DMS 273 (cell line): Measurements from ENCODE around the gene KRTAP10-9.
"Not testable (repeated sequence)": the region's sequence is repeated elsewhere in the genome, so short reads cannot be mapped to it uniquely, and the experiment has no call there.

Source experiments
- DNase-seq: peaks from one replicate; lab custom pipeline; 2025; ENCODE audit not compliant: unreplicated experiment; lab: John Stamatoyannopoulos, UW

The KRTAP10-9 gene, protein sequence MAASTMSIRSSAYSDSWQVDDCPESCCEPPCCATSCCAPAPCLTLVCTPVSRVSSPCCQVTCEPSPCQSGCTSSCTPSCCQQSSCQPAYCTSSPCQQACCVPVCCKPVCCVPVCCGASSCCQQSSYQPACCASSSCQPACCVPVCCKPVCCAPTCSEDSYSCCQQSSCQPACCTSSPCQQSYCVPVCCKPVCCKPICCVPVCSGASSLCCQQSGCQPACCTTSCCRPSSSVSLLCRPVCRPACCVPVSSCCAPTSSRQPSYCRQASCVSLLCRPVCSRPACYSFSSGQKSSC

DNA sequence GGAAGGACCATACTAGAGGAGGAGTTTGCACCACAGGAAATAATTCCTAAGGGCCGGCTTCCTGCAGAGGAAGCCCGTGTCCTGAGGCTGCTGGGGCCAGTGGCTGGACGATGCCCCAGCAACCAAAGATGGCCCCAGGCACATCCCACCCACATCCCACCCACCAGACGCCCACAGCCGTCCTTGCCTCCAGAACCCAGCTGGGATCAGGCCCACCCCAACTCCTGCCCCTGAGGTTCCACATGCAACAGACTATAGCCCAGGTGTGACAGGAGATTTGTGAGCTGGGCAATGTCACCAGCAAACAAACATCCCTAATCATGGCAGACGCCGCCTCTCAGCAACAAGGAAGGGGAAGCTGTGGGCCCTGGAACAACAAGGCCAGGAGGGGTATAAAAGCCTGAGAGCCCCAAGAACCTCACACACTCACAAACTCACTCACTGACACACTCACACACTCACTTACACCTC, at the start of gene KRTAP10-9:
KRTAP10-9 (plus strand) TSS at position 421 of the 471 bp plus-strand sequence. CDS start 79 bp downstream, outside the sequence.
- DNase-seq, result no peak

GRCh38 chr21:44578371-44579055, 48.4 kb upstream of the KRTAP10-9 start:
- DNase-seq, result no peak

DNA sequence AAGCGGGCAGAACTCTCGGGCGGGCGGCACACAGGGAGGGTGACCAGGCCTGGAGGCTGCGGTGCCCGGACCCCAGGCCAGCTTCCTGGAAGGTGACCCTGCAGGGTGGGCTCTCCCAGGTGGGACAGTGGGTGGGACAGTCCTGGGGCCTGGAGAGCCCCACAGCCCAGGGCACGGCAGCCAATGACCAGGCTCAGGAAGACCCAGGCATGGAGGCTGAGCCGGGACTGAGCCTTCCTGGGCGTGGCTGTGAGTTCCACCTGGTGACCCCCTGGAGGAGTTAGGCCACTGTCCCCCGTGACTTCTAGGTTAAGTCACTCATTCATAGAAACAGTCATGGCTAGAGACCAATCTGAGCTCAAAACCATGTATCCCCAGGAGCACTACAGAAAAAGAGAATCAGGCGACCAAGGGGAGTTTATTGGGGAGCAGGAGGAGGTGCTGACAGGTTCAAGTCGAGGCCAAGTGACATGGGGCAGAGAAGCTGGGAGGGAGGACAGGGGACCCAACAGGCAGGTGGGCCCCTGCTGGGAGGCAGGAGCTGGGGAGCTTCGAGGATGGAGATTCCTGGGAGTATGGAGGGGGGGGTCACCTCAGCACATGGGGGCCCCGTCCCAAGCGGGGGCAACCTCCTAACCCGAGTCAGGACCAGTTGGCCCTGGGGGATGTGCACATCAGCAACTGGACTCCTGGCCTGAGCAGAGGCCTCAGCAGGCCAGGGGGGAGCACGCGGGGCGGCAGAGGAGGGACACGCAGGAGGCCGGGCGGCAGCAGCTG, 47.6 kb upstream of the KRTAP10-9 start:
- DNase-seq, result no peak

DNA sequence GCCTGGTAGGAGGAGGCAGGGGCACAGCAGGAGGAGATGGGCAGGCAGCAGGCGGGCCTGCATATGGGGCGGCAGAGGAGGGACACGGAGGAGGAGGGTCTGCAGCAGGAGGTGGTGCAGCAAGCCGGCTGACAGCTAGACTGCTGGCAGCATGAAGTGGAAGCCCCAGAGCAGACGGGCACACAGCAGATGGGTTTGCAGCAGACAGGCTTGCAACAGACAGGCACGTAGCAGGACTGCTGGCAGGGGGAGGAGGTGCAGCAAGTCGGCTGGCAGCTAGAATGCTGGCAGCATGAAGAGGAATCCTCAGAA, 47.1 kb upstream of the KRTAP10-9 start:
- peak; percentile 65 for DNase-seq

- not testable (repeated sequence) for DNase-seq
Observed at GRCh38 chr21:44580231-44580821, 46.6 kb upstream of the KRTAP10-9 start, which contains the start of gene KRTAP10-5. Gene KRTAP10-5 (minus strand): TSS chr21:44580604. CDS start chr21:44580578, 26 bp downstream.

DNA sequence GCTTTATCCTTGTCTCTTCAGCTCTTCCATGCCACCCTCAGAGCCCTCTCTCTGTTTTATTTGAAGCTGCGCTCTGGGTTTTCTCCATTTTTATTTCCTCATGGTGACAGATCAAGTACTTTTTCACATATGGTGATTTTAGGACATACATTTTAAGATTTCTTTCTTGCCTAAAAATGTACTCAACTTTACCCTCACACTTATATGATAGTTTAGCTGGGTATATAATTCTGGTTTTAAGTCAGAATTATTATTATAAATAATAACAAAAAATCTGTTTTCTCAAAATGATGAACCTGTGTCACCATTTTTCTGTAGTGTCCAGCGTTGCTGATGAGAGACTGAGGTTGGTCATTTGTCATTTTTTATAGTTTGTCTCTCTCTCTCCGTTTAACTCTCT, 45.7 kb upstream of the KRTAP10-9 start:
- no peak for DNase-seq

DNA sequence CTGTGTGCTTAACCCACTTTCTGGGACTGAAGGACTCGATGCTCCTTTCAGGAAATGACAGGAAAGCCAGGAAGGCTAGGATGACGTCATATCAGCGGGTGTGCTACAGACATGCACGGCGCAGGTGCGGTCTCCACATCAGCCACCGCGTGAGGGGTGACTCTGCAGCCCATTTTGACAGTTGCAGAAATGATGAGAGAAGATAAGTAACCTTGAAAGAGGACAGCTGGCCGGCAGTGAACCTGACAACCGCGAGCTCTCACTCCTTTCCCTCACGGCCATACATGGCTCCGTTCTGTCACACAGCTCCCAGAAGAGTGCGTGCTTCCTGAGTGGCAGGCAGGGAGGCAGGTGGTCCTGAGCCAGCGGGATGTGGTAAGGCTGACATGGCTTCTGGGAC, 44.8 kb upstream of the KRTAP10-9 start:
- no peak for DNase-seq

GRCh38 chr21:44583089-44583799, 43.6 kb upstream of the KRTAP10-9 start:
- peak; percentile 54 for DNase-seq

DNA sequence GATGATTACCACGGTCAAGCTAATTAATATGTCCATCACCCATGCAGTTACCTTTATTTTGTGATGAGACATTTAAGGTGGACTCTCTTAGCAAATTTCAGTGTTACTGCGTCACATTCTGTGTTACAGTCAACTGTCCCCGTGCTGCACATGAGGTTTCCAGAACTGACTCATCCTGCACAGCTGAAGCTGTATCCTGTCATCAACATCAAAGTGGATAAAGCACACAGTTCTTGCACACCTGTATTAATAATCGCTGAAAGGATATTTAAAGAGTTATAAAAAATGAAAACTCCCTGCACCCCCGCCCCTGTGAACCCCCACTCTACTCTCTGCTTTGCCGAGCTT, 43.1 kb upstream of the KRTAP10-9 start:
- no peak for DNase-seq

- no peak for DNase-seq
Observed at GRCh38 chr21:44585892-44586291, 41.0 kb upstream of the KRTAP10-9 start.

- no peak for DNase-seq
Observed at GRCh38 chr21:44589094-44589493, 37.8 kb upstream of the KRTAP10-9 start.

- no peak for DNase-seq
Observed at GRCh38 chr21:44589586-44590305, 37.1 kb upstream of the KRTAP10-9 start.

DNA sequence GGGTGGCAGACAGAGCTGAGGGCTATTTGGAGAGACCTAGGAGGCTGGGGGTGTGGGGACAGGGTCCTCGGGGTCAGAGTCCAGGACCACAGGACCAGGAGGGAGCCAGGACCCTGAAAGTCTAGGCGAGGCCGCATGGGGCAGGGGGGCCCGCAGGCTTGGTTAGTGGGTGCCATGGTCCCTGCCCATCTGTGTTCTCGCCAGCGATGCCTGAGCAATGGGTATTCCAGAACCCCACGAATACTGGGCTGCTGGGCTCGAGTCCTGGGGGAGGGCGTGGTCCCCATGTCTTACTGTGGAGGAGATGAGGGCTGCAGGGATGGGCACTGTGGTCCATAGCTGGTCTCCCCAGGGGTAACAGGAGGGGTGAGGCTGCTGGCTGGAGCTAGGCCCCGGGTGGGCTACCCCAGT, 36.6 kb upstream of the KRTAP10-9 start:
- no peak for DNase-seq

DNA sequence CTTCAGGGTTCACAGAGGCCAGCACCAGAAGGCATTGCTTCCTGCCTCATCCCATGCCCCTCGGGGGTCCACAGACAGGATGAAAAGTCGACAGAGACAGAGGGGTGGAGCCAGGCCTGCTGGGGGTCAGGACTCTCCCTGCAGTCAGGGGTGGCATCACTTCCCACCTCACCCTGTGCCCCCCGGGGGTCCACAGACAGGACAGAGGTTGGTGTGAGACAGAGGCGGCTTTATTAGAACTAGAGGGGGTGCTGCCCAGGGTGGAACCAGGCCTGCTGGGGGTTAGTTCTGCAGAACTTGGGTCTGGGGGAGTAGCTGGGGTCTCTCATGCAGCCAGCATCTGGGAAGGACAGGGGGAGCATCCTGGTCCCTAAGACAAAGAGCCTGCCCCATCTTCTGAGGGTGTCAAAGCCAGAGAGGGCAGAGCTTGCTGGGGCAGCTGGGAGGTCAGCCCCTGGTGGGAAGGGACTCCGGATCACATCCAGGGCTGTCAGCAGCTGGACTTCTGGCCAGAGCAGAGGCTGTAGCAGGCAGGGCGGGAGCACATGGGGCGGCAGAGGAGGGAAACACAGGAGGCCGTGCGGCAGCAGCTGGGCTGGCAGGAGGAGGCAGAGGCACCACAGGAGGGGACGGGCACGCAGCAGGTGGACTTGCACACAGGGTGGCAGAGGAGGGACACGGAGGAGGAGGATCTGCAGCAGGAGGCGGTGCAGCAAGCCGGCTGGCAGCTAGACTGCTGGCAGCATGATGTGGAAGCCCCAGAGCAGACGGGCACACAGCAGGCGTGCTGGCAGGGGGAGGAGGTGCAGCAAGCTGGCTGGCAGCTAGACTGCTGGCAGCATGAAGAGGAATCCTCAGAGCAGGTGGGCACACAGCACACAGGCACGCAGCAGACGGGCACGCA, 35.7 kb upstream of the KRTAP10-9 start:
- peak; percentile 85 for DNase-seq

DNA sequence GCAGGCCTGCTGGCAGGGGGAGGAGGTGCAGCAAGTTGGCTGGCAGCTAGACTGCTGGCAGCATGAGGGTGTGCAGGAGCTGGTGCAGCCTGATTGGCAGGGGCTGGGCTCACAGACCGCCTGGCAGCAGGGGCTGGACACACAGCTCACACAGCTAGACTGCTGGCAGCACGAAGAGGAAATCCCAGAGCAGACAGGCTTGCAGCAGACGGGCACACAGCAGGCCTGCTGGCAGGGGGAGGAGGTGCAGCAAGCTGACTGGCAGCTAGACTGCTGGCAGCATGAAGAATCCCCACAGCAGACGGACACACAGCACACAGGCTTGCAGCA, 35.1 kb upstream of the KRTAP10-9 start:
- peak; percentile 81 for DNase-seq

GRCh38 chr21:44592446-44593311, 34.2 kb upstream of the KRTAP10-9 start, which contains the start of gene KRTAP10-6:
Gene KRTAP10-6 (minus strand): TSS chr21:44592505. CDS start chr21:44592484, 21 bp downstream.
- peak; percentile 57 for DNase-seq

GRCh38 chr21:44593598-44594405, 33.1 kb upstream of the KRTAP10-9 start:
- peak; percentile 37 for DNase-seq
